Stimulated activated CD8-positive, alpha-beta memory T cell treated with anti-CD3 and anti-CD28 coated beads, Interleukin-15, amount 100 ng/mL, for 1 hour (primary cell): ENCODE results near the gene C5orf34.
"Not testable (repeated sequence)": the region's sequence is repeated elsewhere in the genome, so short reads cannot be mapped to it uniquely, and the experiment has no call there.

Source experiments
- DNase-seq: peaks from one replicate; pipeline ENCODE4 v3.0.0-alpha.2; 2020; ENCODE audit warnings: low read depth

The C5orf34 gene

GRCh38 chr5:43514025-43514424 is 923 bp downstream of the C5orf34 start:
- DNase-seq: no peak

DNA sequence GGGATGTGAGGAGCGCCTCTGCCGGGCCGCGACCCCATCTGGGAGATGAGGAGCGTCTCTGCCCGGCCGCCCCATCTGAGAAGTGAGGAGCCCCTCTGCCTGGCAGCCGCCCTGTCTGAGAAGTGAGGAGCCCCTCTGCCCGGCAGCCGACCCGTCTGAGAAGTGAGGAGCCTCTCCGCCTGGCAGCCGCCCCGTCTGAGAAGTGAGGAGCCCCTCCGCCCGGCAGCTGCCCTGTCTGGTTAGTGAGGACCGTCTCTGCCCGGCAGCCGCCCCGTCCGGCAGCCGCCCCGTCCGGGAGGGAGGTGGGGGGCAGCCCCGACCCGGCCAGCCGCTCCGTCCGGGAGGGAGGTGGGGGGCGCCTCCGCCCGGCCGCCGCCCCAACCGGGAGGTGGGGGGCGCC is 3.9 kb downstream of the C5orf34 start:
- not testable (repeated sequence) for DNase-seq

DNA sequence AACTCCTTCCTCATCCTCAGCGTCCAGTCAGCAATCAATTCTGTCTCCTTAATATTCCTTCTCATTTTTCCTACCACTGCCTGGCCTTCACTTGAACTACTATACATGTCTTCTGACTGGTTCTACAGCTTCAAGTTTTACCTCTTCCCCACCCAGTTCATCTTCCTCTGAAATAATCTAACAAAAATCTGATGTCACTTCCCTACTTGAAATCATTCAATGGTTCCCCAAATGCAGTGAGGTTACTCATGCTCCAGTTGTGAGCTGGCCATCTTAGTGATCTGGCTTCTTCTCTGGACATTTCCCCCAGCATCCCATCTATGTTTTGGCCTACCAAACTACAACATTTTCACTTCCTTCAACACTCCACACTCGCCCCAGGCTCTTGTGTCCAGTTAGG is 16.4 kb downstream of the C5orf34 start:
- no peak for DNase-seq

DNA sequence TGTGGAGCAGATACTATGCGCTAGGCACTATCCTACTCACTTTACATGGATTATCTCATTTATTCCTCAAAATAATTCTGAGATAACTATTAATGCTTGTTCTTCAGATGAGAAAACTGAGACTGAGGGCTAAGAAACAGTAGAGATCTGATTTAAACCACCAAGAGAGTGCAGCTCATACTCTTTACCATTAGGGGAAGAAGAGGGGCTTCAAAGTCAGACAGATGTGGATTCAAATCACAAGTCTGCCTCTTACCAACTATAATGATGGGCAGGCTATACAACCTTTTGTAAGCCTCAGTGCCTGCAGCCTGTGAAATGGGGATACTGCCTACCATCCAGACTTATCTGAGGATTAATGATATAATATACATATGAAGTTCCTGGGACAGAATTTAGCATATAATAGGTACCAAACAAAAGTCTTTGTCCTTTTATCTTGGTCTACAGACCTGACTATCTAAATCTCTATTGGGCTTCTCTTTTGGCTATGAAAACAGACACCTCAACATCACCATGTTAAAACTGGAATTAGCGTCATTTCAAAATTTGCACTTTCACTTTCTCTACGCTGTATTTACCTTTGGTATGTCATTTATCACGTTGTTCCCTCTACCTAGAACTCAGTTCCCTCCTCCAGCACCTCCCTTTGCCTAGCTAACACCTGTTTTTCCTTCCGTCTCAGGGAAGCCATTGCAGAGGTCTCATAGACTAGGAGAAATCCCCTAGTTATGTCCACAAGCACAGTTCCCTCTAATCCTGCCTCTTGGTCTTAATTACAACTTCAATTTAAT is 17.4 kb downstream of the C5orf34 start:
- no peak for DNase-seq

DNA sequence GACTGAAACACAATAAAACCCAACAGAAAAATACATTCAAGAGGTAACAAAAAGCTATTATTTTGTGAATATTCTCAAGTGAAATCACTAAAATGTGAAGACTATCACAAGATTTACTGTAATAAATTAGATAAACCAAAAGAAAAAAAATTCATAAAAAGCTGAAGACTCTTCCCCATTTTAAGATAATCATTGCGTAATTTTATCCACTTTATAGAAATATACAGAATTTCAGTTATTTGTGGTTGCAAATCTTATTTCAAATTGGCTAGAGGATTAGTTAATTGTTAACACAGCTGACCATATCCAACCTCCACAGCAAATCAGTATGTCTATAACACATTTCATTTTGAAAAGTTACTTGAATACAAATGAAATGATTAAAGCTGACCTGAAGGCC is 23.6 kb downstream of the C5orf34 start:
- DNase-seq: no peak

DNA sequence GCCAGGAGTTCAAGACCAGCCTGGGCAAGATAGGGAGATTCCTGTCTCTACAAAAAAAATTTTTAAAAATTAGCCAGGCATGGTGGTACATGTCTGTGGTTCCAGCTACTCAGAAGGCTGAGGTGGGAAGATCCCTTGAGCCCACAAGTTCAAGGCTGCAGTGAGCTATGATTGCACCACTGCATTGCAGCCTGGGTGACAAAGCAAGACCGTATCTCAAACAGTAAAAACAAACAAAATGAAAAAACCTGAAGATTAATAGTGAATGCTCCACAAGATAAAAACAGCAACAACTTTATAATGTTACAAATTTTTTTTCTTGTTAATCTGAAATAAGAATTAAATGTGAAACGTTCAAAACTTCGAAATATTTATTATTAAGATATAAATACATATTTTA is 28.6 kb downstream of the C5orf34 start:
- no peak for DNase-seq

DNA sequence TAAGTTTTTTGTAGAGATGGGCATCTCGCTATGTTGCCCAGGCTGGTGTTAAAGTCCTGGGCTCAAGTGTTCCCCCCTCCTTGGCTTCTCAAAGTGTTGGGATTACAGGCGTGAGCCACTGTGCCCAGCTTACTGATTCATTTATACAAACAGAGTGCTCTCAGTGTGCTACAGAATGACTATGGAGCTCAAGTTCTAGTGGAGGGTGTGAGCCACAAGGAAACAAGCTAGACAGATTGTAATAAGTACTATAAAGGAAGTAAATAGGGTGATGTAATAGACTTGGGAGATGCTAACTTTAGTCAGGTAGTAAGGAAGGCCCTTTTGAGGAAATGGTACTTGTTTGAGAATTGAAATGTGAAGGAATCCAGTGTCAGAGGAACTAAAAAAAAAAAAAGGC is 29.5 kb downstream of the C5orf34 start:
- DNase-seq: no peak

DNA sequence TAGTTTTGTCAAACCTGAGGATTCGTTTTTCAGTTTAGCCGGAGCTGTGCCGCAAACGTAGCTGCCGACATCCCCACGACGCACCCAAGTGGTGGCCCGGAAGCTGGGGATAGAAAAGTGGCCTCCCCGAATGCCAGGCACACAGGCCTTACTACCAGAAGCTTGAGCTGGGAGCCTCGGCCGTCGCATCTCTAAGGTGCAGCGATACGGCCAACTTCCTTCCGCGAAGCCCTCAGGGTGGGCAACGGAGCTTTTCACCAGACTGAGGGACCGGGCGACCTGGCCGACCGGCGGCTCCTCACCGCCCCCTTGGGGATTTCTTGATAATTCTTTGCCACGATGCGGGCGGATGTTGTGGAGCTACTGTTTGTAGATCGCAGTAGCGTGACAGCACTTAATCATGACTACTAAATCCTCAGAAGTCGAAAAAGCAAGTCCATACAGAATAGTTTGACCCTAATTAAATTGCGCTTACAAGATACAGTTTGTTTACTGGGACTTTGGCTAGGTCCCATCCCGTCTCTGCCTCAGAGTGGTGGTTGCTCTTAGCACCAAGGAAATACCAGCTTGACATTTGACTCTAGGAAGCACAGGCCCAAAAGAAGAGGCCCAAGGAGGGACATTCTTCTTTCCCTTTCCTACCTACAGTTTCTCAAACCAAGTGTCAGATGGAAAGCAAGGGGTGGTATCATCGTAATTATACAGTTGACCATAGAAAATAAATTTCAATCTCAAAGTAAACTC is 30.7 kb downstream of the C5orf34 start:
- peak; percentile 71 for DNase-seq

GRCh38 chr5:43483298-43484105 is 31.4 kb downstream of the C5orf34 start, which contains the start of gene TMEM267:
Gene TMEM267, minus strand, starts transcription at chr5:43483865. Its CDS starts 29,896 bp downstream, at chr5:43453969.
- DNase-seq: peak; percentile 64

DNA sequence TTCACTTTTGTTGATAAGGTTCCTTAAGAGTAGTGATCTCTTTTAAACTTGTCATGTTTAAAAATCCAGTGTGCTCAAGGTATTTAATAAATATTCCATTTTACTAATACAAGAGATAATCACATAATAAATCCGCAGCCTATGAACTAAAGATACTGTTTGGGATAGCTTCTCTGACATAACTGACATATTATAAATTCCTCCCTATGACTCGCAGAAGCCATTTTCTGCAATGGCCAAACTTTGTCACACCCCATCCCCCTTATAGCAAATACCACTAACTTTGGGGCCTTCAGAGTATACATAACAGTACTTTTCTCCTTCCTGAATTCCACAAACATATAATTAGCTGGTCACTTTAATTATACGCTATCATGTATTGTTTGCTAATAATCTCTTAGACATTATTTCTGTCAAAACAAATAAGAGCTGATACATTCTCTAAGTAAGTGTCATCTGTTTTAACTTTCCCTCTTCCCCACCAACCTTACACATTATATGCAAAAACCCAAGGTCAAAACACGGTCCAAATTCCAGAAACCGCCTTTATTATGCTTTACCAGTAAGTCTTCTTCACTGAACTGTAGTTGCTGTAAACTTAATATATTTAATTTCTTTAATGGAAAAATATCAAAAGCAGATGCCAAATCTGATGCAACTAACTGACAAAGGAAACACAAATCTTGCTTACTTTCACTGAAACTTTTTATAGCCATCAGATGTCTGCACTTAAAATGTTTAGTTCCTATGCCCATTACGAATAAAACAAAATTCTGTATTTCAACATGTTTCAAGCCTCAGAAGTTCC is 32.3 kb downstream of the C5orf34 start:
- DNase-seq: no peak

DNA sequence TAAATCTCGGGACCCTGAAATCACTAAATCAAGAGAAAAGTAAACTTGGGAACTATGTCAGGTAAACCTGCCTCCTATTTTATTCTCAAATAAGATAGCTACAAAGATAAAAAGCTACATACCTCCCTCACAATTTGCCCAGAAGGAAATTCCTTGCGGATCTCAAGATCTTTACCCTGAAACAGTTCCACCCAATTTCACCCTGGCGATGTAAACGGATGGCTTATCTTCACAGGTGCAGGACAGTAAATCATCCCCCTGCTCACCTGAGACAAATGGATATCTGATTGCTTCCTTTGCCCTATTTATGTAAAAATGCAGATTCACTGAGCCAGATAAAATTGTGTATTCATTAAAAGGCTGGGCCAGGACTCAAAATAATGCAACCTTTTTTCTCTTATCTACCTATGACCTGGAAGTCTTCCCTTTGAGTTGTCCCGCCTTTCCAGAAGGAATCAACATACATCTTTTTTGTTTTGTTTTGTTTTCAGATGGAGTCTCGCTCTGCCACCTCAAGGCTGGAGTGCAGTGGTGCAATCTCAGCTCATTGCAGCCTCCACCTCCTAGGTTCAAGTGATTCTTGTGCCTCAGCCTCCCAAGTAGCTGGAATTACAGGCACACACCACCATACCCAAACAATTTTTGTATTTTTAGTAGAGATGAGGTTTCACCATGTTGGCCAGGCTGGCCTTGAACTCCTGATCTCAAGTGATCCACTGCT is 45.1 kb downstream of the C5orf34 start:
- no peak for DNase-seq

- DNase-seq: no peak
These were observed 47.8 kb downstream of the C5orf34 start for GRCh38 chr5:43467100-43467499.

GRCh38 chr5:43465455-43465854 is 49.5 kb downstream of the C5orf34 start:
- DNase-seq: not testable (repeated sequence)

- DNase-seq: no peak
These were observed 53.9 kb downstream of the C5orf34 start for GRCh38 chr5:43461066-43461465.

- no peak for DNase-seq
These were observed 58.4 kb downstream of the C5orf34 start for GRCh38 chr5:43456556-43456955.

- DNase-seq: not testable (repeated sequence)
These were observed 73.4 kb downstream of the C5orf34 start for GRCh38 chr5:43441575-43441974.

DNA sequence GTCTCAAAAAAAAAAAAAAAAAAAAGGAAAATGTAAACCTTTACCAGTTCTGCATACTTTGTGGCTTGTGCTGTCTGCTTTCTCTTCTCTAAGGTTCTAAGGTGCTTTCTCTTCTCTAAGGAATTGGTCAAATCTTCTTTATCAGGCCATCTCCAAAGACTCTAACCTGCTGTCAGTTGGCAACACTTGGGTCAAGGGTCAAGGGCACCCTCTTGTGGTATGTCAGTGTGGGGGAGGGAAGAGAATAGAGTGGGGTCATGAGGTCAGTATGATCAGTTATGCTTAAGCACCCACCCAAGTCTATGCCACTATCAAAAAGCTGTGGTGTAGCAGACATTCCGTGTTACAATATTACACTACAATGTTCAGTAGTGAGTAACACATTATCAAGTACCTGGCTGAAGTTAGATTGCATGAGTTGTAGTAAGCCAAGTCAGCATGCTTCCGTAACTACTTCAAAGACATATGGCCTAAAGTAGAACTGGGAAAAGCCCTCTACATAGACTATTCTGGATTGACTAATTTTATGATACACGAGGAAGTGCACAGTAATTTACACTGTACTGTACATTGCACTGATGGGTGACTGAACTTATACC is 77.8 kb downstream of the C5orf34 start:
- DNase-seq: no peak
